ENCODE data around the gene ASAP3.
A peak's percentile ranks its signal among the peaks of the same experiment; 100 is the strongest.

Gene ASAP3

DNA sequence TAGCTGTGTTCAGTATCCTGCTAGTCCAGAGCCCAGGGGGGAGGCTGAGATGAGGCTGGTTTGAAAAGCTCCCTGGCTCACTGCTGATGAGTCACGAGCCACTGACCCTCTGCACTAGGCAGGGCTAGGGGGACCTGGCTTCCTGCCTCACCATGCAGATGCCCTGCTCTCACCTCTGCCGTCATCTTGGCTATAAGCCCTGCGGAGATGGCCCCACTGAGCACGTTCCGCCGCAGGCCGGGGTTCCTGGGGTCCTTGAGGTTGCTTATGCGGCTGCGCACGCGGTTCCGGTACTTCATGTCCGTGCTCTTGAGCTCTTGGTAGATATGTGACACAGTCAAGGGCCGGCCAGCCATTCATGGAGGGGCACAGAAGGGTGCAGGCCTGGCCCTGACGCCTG is 90.3 kb downstream of the ASAP3 start:
- TF ChIP-seq, protein P1, sequence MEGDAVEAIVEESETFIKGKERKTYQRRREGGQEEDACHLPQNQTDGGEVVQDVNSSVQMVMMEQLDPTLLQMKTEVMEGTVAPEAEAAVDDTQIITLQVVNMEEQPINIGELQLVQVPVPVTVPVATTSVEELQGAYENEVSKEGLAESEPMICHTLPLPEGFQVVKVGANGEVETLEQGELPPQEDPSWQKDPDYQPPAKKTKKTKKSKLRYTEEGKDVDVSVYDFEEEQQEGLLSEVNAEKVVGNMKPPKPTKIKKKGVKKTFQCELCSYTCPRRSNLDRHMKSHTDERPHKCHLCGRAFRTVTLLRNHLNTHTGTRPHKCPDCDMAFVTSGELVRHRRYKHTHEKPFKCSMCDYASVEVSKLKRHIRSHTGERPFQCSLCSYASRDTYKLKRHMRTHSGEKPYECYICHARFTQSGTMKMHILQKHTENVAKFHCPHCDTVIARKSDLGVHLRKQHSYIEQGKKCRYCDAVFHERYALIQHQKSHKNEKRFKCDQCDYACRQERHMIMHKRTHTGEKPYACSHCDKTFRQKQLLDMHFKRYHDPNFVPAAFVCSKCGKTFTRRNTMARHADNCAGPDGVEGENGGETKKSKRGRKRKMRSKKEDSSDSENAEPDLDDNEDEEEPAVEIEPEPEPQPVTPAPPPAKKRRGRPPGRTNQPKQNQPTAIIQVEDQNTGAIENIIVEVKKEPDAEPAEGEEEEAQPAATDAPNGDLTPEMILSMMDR (IDR thresholded peaks at IDR 0.05; ENCODE audit: insufficient read depth, low read depth, low read length, missing control alignments) = no peak
- no peak overlapping the region for H3K4me3 ChIP-seq (ENCODE audit: low read length)
- peak; percentile 43 for DNase-seq (ENCODE audit: low read depth)

DNA sequence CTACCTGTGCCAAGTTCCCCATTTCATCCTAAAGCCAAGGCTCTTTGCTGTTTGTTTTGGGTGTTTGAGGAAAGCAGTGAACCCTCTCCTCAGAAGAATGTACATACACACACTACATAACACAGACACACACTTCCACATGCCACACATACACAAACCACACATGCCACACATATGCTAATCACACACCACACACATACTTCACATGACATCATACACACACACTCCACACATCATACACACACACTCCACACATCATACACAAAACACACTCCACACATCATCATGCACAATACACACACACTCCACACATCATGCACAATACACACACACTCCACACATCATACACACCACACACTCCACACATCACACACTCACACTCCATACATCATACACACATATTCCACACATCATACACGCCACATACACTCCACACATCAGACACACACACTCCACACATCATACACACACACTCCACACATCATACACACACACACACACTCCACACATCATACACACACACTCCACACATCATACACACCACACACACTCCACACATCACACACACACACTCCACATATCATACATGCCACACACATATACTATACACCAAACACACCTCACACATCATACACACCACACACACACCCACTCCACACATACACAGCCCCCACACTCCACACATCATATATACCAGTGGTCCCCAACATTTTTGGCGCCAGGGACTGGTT is 91.7 kb downstream of the ASAP3 start:
- TF ChIP-seq, protein P1 (IDR thresholded peaks at IDR 0.05; ENCODE audit: insufficient read depth, low read depth, low read length, missing control alignments) = no peak
- no peak overlapping the region for H3K4me3 ChIP-seq (ENCODE audit: low read length)
- no peak for DNase-seq (ENCODE audit: low read depth)

DNA sequence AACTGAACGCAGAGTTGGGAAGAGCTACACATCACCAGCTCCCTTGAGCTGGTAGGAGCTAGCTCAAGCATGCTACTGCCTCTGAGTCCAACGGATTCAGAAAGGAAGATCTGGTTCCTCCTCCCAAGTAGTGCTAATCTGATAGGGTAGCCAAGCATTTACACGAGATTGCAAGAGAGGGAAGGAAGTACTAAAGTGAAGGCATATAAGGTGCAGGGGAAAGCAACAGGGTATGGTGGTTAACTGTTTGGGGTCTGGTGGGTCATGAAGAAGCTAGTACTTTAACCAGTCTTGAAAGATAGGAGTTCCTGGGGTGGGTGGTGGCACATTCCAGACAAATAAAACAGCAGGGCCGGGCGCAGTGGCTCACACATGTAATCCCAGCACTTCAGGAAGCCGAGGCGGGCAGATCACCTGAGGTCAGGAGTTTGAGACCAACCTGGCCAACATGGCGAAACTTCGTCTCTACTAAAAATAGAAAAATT is 94.1 kb downstream of the ASAP3 start:
- DNase-seq (ENCODE audit: low read depth) = no peak
- TF ChIP-seq, protein P1 (IDR thresholded peaks at IDR 0.05; ENCODE audit: insufficient read depth, low read depth, low read length, missing control alignments) = no peak

DNA sequence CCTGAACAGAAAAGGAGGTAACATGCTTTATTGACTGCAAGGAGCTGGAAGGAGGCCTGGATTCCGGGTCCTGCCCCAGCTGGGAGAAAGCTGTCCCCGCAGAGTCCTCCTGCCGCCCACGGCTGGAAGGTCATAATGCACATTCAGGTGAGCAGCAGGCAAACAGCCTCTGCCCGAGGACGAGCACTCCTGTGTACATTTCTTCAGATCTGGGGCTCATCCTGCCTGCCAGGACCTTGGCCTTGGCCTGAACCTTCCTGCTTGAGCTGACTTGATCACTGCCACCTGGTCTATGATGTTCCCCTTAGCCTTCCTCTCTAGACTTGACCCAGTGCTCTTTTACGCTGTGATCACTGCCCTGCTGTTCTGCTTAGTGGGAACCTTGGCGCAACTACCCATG is 96.5 kb downstream of the ASAP3 start:
- H3K4me3 ChIP-seq (ENCODE audit: low read length) = no peak overlapping the region
- TF ChIP-seq, protein P1 (IDR thresholded peaks at IDR 0.05; ENCODE audit: insufficient read depth, low read depth, low read length, missing control alignments) = no peak

More for the DNA sequence above, 94.1 kb downstream of the ASAP3 start:
- no peak overlapping the region for H3K4me3 ChIP-seq (ENCODE audit: low read length)

DNA sequence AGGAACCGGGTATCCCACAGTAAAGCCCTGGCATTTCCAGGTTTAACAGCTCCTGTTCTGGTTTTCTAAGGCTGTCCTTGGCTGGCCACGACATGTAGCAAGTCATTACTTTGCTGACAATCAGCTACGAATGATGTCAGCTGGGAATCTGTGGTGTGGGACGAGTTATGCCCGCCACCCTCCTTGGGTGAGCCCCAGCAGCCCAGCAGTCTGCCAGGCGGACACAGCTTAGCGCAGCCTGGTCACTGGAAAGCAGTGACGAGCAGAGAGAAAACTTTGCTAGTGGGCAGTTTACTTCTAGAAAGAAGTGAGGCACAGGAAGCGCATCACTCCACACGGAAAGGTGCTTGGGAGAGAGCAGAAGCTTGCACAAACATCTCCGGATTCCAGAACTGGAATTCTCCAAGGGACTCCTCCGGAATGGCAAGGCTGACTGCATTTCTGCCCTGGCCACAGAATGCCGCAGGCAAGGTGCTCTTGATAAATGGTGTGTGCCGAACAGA is 98.8 kb downstream of the ASAP3 start:
- no peak overlapping the region for H3K4me3 ChIP-seq (ENCODE audit: low read length)
- DNase-seq (ENCODE audit: low read depth) = peak; percentile 51
- TF ChIP-seq, protein P1 (IDR thresholded peaks at IDR 0.05; ENCODE audit: insufficient read depth, low read depth, low read length, missing control alignments) = no peak

More for the DNA sequence above, 96.5 kb downstream of the ASAP3 start:
- DNase-seq (ENCODE audit: low read depth) = no peak

DNA sequence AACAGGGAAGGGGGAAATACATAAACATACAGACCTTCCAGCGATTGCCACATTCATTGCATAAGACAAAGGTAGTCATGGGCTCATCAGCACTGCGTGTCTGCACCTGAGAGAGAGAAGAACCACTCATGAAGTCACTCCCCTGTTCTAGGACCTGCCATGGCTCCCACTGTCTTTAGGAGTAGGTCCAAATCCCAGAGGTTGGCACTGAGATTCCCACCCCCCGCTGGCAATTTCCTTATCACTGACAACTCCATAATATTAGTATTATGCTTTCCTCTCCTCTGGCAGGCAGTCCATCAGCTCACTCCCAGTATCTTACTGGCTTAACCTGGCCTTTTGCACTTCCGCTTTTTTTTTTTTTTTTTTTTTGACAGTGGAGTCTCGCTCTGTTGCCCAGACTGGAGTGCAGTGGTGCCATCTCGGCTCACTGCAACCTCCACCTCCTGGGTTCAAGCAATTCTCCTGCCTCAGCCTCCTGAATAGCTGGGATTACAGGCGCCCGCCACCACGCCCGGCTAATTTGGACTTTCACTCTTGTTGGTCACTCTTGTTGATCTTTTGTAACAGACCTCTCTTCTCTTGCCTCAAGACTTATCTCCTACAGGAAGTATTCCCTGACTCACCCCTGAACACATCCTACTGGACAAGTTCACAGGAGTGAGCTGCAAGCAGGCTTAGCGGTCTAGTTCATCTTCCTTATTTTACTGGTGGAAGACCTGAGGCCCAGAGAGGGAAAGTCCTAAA is 99.5 kb downstream of the ASAP3 start:
- DNase-seq (ENCODE audit: low read depth) = peak; percentile 97
- no peak overlapping the region for H3K4me3 ChIP-seq (ENCODE audit: low read length)
- TF ChIP-seq, protein P1 (IDR thresholded peaks at IDR 0.05; ENCODE audit: insufficient read depth, low read depth, low read length, missing control alignments) = no peak
